HL-60 (cell line): Measurements from ENCODE around the gene RECK.
"Not testable (repeated sequence)": the region's sequence is repeated elsewhere in the genome, so short reads cannot be mapped to it uniquely, and the experiment has no call there.

Experiments used
- DNase-seq, 2 experiments: peaks; one replicate each; pipeline ENCODE4 v3.0.0-alpha.2; 2010 to 2020; ENCODE audit warnings: low read depth in 1 of 2, low spot score in 1 of 2
- H3K27ac ChIP-seq: fragments of 250-450 bp; sonication (Bioruptor Pico); replicated peaks from 2 replicates; pipeline ENCODE4 v1.5.1; 2020; ENCODE audit warnings: mild to moderate bottlenecking, moderate library complexity
- H3K27me3 ChIP-seq: fragments of 250-450 bp; sonication (Bioruptor Pico); 2 replicates; pipeline ENCODE4 v1.5.1; 2021; ENCODE audit warnings: mild to moderate bottlenecking, moderate library complexity; ENCODE audit not compliant: insufficient read depth, poor library complexity, severe bottlenecking
- H3K4me3 ChIP-seq: replicated peaks from 2 replicates; pipeline ENCODE4 v1.5.1; 2011; ENCODE audit warnings: mild to moderate bottlenecking, control low read depth, low read length; ENCODE audit not compliant: insufficient read depth
- CTCF ChIP-seq: IDR thresholded peaks from one replicate; pipeline ENCODE4 v1.5.1; 2011; ENCODE audit warnings: low read length, control low read depth, inconsistent platforms; ENCODE audit not compliant: insufficient read depth
- GABPA ChIP-seq: IDR thresholded peaks from 2 replicates; pipeline ENCODE4 v1.6.1; 2012; ENCODE audit warnings: low read depth
- POLR2AphosphoS5 ChIP-seq: IDR thresholded peaks from 2 replicates; pipeline ENCODE4 v1.6.1; 2012; ENCODE audit warnings: low read depth
- REST ChIP-seq: IDR thresholded peaks from 2 replicates; pipeline ENCODE4 v1.6.1; 2012; ENCODE audit warnings: low read depth; ENCODE audit not compliant: insufficient replicate concordance
- SPI1 ChIP-seq: IDR thresholded peaks from 2 replicates; pipeline ENCODE4 v1.6.1; 2012; ENCODE audit warnings: low read depth, mild to moderate bottlenecking, borderline replicate concordance

RECK gene

GRCh38 chr9:36082931-36083330 is 46.2 kb downstream of the RECK start:
- Histone ChIP-seq H3K4me3 (no peak overlapping the region), H3K27ac (no peak overlapping the region), H3K27me3 (no peaks in the 10 kb centered on the region)
- DNase-seq, result no peak
- TF ChIP-seq REST (no peak), CTCF (no peak), POLR2AphosphoS5 (no peak), GABPA (no peak), SPI1 (no peak)

GRCh38 chr9:36086442-36086841 is 49.7 kb downstream of the RECK start:
- H3K27ac ChIP-seq, result no peak overlapping the region
- TF ChIP-seq SPI1 (no peak), POLR2AphosphoS5 (no peak), CTCF (no peak), REST (no peak), GABPA (no peak)
- no peak overlapping the region for H3K4me3 ChIP-seq
- DNase-seq, result no peak
- H3K27me3 ChIP-seq, result no peaks in the 10 kb centered on the region

GRCh38 chr9:36087054-36087453 is 50.3 kb downstream of the RECK start:
- H3K4me3 ChIP-seq, H3K27me3 ChIP-seq, DNase-seq, H3K27ac ChIP-seq: not testable (repeated sequence)

- Histone ChIP-seq H3K4me3 (no peak overlapping the region), H3K27ac (no peak overlapping the region), H3K27me3 (no peaks in the 10 kb centered on the region)
- no peak for DNase-seq
- TF ChIP-seq CTCF (no peak), REST (no peak), GABPA (no peak), POLR2AphosphoS5 (no peak), SPI1 (no peak)
Observed at GRCh38 chr9:36088020-36088419, 51.3 kb downstream of the RECK start.
